Right cardiac atrium (tissue), 5 donors: ENCODE data around the gene MOB2. TPM values are rescaled to one million over a fixed set of nuclear protein-coding genes. Genes with fewer than 3 reads are reported as not detected.

ENCODE experiments used
- ATAC-seq, 2 donors: fragments of 200-7000 bp; cut with Tn5 transposase; one replicate each; pipeline versions ENCODE4 v1.8.0 to v1.9.1; 2020; ENCODE audit warnings: moderate library complexity in 2 of 2, mild to moderate bottlenecking in 1 of 2
- DNase-seq, 3 donors: peaks; one replicate each; pipeline ENCODE4 v3.0.0-alpha.2; 2020
- H3K27ac ChIP-seq: one replicate; pipeline ENCODE4 v1.5.1; 2013; ENCODE audit warnings: mild to moderate bottlenecking, low read length, control low read depth, moderate library complexity
- H3K27me3 ChIP-seq: one replicate; pipeline ENCODE4 v1.6.1; 2013; ENCODE audit not compliant: control insufficient read depth, insufficient read depth
- H3K4me1 ChIP-seq: one replicate; pipeline ENCODE4 v1.6.1; 2013; ENCODE audit warnings: low read length; ENCODE audit not compliant: control insufficient read depth, insufficient read depth
- H3K4me3 ChIP-seq: one replicate; pipeline ENCODE4 v1.5.1; 2013; ENCODE audit warnings: low read length, control low read depth
- H3K9me3 ChIP-seq: one replicate; pipeline ENCODE4 v1.6.1; 2013; ENCODE audit warnings: low read length; ENCODE audit not compliant: control insufficient read depth
- WGBS: extraction: QIAGEN DNeasy Blood & Tissue Kit; methylation state at CpG from one replicate; pipeline ENCODE4 v1.1.7; 2013; 5-methylcytosine and 5-hydroxymethylcytosine counted together
- intact Hi-C, 4 donors: fragments of 100-400 bp; cut with DNase I; formaldehyde crosslinking; loops; one replicate each; pipeline versions ENCODE4 v1.11.0 to v1.14.0; 2022 to 2023
- polyA plus RNA-seq: library from polyadenylated mRNA; stranded (reverse); fragments of 200-250 nt; gene quantifications from one replicate; pipeline ENCODE4 v1.2.3, GENCODE V29; 2013
- total RNA-seq, 4 donors: library from RNA; stranded (reverse); fragmentation: NEBNext Ultra II Directional; extraction: Animal tissue kit (Norgen Biotek cat#: 25700); gene quantifications; one replicate each; pipeline ENCODE4 v1.2.1, GENCODE V29; 2021
- donor health status: healthy with polysubstance abuse.
- donor health status: DM: no; HTN: yes; CAD: no.
- donor health status: DM: no; HTN: no; CAD: no.
- donor health status: DM: no; HTN: yes; CAD: no; lungs with severe emphysema.
- donor health status: DM: yes; HTN: yes; CAD: no.

Gene MOB2
- total and polyA plus RNA-seq, 5 donors: 35.0 to 45.0 (median 41.6) TPM

DNA sequence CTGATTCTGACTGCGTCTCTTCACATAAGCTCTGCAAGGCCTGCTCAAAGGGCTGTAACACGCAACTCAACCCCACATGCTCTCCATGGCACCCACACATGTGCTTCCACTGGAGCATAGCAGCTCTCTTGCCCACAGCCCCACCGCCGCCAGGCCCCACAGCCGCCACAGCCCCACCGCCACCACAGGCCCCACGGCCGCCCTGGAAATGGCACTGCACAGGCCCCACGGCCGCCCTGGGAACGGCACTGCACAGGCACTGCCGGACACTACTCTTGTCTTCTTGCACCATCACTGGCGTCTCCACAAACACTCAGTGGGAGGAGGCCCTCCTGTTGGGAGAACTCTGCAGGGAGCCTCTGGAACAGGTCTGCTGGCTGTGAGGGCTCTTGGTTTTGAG, 8.6 kb downstream of the MOB2 start:
- intact Hi-C loops: no loop called here

GRCh38 chr11:1476940-1477736, 9.4 kb downstream of the MOB2 start:
- peak; percentile 5 to 38 (median 24) for DNase-seq
- H3K27ac ChIP-seq: no peak overlapping the region
- no peaks in the 10 kb centered on the region for H3K27me3 ChIP-seq
- no peak for ATAC-seq
- no peaks in the 10 kb centered on the region for H3K4me1 ChIP-seq
- 77% methylated on average over 20 of the region's 20 CpGs for WGBS
- no peaks in the 10 kb centered on the region for H3K9me3 ChIP-seq
- H3K4me3 ChIP-seq: no peak overlapping the region
- intact Hi-C loops: no loop called here

More for the DNA sequence above, 8.6 kb downstream of the MOB2 start:
- ATAC-seq: no peak
- Histone ChIP-seq H3K27me3 (no peaks in the 10 kb centered on the region), H3K27ac (no peak overlapping the region), H3K4me3 (no peak overlapping the region), H3K4me1 (no peaks in the 10 kb centered on the region), H3K9me3 (no peaks in the 10 kb centered on the region)
- WGBS: 92% methylated on average over 13 of the region's 13 CpGs
- DNase-seq: peak; percentile 5 to 42 (median 37)

DNA sequence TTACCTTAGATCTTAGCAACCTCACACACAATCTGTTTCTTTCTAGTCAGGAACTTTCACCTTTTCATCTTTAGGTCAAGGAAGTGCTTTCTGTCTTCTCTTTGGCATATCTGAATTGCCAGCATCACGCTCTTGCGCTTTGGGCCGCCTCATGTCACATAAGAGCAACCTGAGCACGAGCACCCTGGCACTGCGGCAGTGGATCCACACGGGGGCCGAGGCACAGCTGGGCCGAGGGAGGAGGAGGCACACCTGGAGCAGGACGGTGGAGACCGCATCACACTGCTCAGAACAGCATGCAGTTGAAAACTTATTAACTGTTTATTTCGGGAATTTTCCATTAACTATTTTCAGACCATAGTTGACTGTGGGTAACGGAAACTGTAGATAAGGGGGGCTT, 10.7 kb downstream of the MOB2 start:
- no peak for ATAC-seq
- Histone ChIP-seq H3K27ac (no peak overlapping the region), H3K9me3 (no peaks in the 10 kb centered on the region), H3K4me3 (no peak overlapping the region), H3K27me3 (no peaks in the 10 kb centered on the region), H3K4me1 (no peaks in the 10 kb centered on the region)
- peak in 2 of 3 donors; percentile 20 to 27 for DNase-seq
- 94% methylated on average over 12 of the region's 12 CpGs for WGBS
- intact Hi-C loops: no loop called here

- no peak for ATAC-seq
- no peaks in the 10 kb centered on the region for H3K4me1 ChIP-seq
- H3K27ac ChIP-seq: no peak overlapping the region
- H3K27me3 ChIP-seq: no peaks in the 10 kb centered on the region
- 92% methylated on average over 22 of the region's 22 CpGs for WGBS
- H3K4me3 ChIP-seq: no peak overlapping the region
- intact Hi-C loops: no loop called here
- no peaks in the 10 kb centered on the region for H3K9me3 ChIP-seq
- peak in 2 of 3 donors; percentile 18 to 48 for DNase-seq
Measured at GRCh38 chr11:1473786-1474185, 12.8 kb downstream of the MOB2 start.

- DNase-seq: peak; percentile 4 to 32 (median 22)
- 93% methylated on average over 12 of the region's 12 CpGs for WGBS
- no peak overlapping the region for H3K27ac ChIP-seq
- ATAC-seq: no peak
- intact Hi-C loops: no loop called here
- H3K4me3 ChIP-seq: no peak overlapping the region
- H3K4me1 ChIP-seq: no peaks in the 10 kb centered on the region
- H3K27me3 ChIP-seq: no peaks in the 10 kb centered on the region
- no peaks in the 10 kb centered on the region for H3K9me3 ChIP-seq
Measured at GRCh38 chr11:1473011-1473628, 13.5 kb downstream of the MOB2 start.

DNA sequence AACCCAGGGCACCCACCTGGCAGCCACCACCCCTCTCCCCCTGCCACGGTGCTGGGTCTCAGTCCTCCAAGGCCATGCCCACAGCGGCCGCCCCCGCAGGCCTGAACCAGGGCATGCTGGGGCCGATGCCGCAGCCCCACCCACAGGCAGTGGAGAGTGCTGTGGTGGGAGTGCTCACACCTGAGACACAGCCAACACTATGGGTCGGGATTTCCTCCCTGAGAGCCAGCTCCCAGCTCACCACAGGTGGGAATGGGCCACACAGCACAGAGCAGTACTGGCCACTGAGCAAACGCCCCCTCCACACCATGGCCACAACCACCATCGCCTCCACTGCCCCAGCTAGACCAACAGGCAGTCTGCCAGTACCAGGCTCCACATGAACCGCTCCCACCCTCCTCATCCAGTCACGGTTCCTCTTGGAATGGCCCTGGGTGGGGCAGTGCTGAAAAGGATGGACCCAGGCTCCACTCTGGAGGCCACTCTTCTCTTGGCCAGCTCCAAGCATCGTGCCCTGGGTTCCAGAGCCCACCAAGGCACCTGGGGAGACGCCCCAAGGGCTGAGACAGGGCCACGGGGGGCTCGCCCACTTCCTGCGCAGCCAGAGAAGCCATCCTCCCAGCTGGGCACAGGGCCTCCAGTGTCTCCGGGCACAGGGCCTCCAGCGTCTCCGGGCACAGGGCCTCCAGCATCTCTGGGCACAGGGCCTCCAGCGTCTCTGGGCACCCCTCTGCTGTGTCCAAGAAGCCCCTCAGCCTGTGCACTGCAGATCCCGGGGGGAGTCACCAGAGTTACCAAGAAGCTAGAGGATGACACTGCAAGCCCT, 14.2 kb downstream of the MOB2 start:
- ATAC-seq: no peak
- H3K27ac ChIP-seq: no peak overlapping the region
- peak; percentile 8 to 51 (median 38) for DNase-seq

GRCh38 chr11:1471736-1472135, 14.8 kb downstream of the MOB2 start:
- ATAC-seq: no peak
- WGBS: 83% methylated on average over 9 of the region's 9 CpGs

More for the DNA sequence above, 14.2 kb downstream of the MOB2 start:
- Histone ChIP-seq H3K4me1 (no peaks in the 10 kb centered on the region), H3K4me3 (no peak overlapping the region), H3K27me3 (no peaks in the 10 kb centered on the region), H3K9me3 (no peaks in the 10 kb centered on the region)
- intact Hi-C loops: no loop called here
- 92% methylated on average over 21 of the region's 21 CpGs for WGBS

DNA sequence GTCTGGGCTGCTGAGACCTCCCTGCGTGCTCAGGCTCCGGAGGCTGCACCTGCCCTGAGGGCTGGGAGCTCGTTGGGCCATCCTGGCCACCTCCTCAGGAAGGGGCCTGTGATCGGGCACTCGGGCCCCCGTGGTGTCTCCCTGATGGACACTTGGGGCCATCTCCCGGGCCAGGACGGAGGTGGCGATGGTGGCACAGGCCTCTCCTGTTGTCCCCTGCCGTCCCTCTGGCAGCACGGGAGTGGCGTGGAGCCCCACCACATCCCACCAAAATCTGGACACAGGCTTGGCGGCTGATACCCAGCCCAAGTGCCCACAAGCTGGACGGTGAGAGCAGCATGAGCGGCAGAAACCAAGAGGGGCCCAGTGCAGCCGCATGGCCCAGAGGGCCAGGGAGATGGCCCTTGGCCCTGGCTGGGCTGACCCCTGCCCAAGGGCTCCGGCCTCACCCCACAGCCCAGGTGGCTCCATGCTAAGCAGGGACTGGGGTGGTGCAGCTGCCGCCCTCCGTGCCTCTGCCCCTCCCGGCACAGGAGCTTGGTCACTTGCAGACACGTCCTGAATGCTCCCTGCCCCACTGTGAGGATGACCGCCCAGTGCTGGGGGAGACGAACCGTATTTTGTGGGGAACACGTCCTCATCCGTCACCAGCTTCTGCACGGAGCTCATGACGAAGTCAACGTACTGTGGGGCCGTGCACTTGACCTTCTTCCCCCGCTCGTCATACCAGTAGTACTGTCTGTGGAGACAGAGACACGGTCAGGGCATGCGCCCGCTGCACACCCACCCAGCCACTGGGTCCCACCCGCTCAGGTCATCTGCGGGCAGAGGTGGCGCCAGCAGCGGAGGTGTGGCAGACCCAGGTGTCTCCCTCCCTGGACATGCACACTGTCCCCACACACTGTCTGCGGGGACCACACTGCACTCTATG, 15.6 kb downstream of the MOB2 start:
- Histone ChIP-seq H3K27me3 (no peaks in the 10 kb centered on the region), H3K4me1 (no peaks in the 10 kb centered on the region), H3K4me3 (no peak overlapping the region), H3K27ac (no peak overlapping the region), H3K9me3 (no peaks in the 10 kb centered on the region)
- 94% methylated on average over 40 of the region's 40 CpGs for WGBS
- intact Hi-C loops: no loop called here
- ATAC-seq (no peak), DNase-seq (peak; percentile 10 to 54 (median 43))

More at GRCh38 chr11:1471736-1472135, 14.8 kb downstream of the MOB2 start:
- Histone ChIP-seq H3K9me3 (no peaks in the 10 kb centered on the region), H3K27me3 (no peaks in the 10 kb centered on the region), H3K27ac (no peak overlapping the region), H3K4me1 (no peaks in the 10 kb centered on the region), H3K4me3 (no peak overlapping the region)
- DNase-seq: peak in 2 of 3 donors; percentile 12 to 35
- intact Hi-C loops: no loop called here

DNA sequence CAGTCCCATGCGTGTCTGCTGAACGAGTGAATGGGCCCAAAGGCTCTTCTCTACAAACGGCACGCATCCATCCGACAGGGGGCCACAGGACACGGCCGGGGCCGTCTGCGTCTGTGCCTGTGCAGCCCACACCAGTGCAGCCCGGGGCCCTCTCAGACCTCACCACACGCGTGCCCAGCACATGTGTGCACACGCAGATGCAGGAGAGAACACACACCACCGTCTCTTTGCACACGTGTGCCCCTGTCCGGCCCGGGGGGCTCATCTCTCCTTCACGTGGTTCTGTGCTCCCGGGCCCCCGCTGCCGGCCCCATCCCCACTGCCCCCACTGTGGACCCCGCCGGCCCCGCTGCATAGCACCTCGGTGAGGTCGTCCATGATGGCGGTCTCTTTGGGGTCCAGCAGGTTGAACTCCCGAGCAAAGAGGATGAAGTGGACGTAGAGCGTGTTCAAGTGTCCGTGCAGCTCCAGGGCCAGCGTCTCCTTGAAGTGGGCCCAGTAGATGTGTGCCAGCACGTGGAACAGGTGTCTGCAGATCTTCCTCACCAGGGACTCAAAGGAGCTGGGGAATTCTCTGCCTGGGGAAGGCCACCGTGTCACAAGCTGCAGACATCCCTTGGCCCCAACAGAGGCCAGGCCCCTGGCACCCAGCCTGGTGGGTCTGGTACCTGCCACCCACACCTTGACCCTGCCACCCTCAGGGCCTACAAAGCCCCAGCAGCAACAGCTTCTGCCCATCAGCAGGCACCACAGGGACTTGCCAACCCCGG, 16.5 kb downstream of the MOB2 start:
- Histone ChIP-seq H3K27ac (no peak overlapping the region), H3K27me3 (no peaks in the 10 kb centered on the region), H3K9me3 (no peaks in the 10 kb centered on the region), H3K4me3 (no peak overlapping the region), H3K4me1 (no peaks in the 10 kb centered on the region)
- ATAC-seq (no peak), DNase-seq (peak; percentile 6 to 54 (median 51))
- intact Hi-C loops: no loop called here
- 91% methylated on average over 35 of the region's 35 CpGs for WGBS
